Fibroblast of the aortic adventitia (primary cell): Measurements from ENCODE around the gene C9orf78. TPM values are rescaled to one million over a fixed set of nuclear protein-coding genes. Genes with fewer than 3 reads are reported as not detected.

Experiments used
- DNase-seq: peaks from one replicate; pipeline ENCODE4 v3.0.0-alpha.2; 2010; ENCODE audit warnings: low read depth
- H3K4me3 ChIP-seq: 2 replicates; pipeline ENCODE4 v1.5.1; 2011; ENCODE audit warnings: low read depth, mild to moderate bottlenecking, control low read depth, low read length, moderate library complexity
- total RNA-seq: library from RNA; depleted of rRNA; stranded (reverse); fragments of >200 nt; gene quantifications from 2 replicates; pipeline ENCODE4 v1.2.3, GENCODE V29; 2012; ENCODE audit warnings: low replicate concordance
- TF ChIP-seq, protein P1 (sequence below): IDR thresholded peaks from 2 replicates; pipeline ENCODE4 v1.5.1; 2011; ENCODE audit warnings: mild to moderate bottlenecking, low read length, control low read depth, inconsistent platforms; ENCODE audit not compliant: insufficient read depth

Gene C9orf78
- total RNA-seq, 1 donor = 37.3 TPM

DNA sequence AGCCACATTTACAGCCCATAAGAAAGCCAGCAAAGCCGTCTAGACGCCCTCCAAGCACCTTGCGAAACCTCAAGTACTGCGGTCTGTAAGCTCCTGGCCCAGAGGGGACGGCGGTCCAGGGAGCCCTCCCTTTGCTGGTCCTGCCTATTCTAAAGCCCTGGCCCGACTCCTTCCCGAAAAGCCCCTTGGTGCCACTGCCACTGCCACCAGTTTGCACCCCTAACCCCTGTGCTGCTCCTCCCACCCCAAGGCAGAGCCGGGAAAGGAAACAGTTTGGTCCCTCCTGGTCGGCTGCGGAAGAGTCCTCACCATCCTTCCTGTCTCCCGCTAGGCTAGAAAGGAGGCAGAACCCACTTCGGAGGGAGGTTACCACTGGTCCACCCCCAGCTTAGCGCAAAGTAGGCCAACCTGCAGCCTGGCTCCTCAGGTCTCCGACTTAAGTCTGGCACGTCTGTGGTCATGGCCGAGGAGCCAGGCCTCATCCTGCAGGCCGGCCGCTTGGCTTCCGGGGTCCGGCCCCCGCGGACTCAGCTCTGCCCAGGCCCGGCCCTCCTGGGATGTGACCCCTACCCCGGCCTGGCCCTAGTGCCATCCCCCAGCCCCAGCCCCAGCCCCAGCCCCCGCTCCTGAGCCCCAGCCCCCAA, 12.1 kb downstream of the C9orf78 start:
- DNase-seq = peak; percentile 35

DNA sequence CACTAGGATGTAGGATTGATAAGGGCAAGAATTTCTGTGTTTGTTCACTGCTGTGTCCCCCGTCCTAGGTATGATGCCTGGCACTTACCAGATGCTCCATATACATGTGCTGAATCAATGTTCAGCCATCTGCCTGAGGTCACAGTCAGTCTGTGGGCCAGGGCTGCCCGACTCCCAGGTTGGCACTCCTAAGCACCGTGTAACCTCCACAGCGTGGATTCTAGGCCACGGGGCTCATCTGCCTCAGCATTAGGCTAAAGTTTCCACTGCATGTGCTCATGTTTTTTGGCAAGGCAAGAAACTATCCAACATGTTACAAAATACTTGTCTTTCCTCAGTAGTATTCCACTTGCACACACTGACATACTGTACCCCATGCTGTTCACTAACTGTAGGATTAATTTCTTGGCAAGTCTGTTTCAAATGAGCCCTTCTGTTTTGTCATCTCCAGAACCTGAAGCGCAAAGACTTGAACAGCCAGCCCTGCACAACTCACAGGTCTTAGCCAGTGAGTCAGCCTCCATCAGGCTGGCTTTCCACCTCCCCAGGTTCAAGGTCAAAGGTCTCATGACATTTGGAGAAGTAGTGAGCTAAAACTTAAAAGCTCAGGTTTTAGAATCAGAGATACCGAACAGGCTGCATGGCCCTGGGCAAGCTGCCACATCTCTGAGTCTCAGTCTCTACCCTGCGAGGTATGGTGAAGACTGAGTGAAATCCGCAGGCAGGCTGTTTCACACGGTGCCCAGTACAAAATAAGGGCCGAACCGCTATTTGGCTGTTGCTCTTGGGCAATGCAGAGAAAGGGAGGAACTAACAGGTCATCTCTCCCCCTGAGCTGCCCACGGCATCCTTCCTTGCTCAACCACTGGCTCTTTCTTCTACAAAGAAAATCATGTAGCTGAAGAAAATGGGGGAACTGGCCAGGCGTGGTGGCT, 18.3 kb downstream of the C9orf78 start:
- no peak for DNase-seq
- TF ChIP-seq, protein P1, sequence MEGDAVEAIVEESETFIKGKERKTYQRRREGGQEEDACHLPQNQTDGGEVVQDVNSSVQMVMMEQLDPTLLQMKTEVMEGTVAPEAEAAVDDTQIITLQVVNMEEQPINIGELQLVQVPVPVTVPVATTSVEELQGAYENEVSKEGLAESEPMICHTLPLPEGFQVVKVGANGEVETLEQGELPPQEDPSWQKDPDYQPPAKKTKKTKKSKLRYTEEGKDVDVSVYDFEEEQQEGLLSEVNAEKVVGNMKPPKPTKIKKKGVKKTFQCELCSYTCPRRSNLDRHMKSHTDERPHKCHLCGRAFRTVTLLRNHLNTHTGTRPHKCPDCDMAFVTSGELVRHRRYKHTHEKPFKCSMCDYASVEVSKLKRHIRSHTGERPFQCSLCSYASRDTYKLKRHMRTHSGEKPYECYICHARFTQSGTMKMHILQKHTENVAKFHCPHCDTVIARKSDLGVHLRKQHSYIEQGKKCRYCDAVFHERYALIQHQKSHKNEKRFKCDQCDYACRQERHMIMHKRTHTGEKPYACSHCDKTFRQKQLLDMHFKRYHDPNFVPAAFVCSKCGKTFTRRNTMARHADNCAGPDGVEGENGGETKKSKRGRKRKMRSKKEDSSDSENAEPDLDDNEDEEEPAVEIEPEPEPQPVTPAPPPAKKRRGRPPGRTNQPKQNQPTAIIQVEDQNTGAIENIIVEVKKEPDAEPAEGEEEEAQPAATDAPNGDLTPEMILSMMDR = no peak
- no peak overlapping the region for H3K4me3 ChIP-seq

More for the DNA sequence above, 12.1 kb downstream of the C9orf78 start:
- peak overlapping the region; percentile 92 for H3K4me3 ChIP-seq
- TF ChIP-seq, protein P1 = no peak

DNA sequence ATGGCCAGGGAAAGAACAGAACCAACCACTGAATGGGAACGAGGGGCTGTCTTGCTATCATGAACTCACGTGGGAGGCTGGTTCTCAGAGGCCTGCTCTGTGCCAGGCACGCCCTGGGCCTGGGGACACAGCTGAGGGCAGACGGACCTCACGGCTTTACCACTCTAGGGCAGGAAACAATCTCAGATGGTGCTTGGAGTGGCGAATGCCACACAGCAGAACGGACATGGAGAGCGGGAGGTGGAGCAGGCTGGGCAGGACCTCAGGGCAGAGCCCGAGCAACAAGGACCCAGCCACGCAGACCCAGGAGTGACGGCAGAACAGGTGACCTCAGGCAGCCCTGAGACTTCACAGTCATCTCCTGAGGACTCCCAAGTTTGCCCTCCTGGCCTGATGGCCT, 19.8 kb downstream of the C9orf78 start:
- TF ChIP-seq, protein P1 = no peak
- no peak for DNase-seq
- no peak overlapping the region for H3K4me3 ChIP-seq

DNA sequence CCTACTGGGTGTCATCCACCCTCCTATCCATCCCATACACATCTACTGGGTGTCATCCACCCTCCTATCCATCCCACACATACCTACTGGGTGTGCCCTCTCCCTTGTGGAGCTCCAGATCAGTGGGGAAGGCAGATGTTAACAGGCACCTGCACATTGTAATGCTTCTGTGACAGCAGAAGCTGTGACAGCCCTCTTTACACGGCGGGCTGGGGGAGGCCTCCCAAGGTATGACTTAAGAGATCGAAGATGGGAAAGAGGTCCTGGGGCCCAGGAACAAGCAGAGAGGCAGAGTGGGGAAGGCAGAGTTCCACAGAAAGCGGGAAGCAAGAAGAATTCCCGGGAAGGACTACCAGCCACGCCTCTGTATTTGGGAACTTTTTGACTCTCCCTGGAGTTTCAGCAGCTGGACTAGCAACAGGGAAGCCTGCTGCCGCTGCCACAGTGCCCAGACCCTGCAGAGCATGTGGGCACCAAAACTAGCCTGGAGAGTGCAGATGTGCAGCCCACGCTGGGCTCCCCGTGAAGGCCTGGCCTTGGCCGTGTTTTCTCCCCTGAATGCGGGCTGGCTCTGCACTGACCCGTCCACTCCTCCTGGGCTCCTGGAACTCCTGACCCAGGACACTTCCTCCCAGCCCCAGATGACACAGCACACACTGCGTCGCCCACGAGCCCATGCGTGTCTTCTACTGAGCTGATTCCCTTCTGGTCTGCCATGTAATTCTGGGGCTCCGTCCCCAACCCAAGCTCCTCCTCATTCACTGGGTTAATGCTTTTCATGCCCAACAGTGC, 20.4 kb downstream of the C9orf78 start:
- TF ChIP-seq, protein P1 = no peak
- no peak overlapping the region for H3K4me3 ChIP-seq
- DNase-seq = no peak

GRCh38 chr9:129813661-129814060, 21.4 kb downstream of the C9orf78 start:
- H3K4me3 ChIP-seq = no peak overlapping the region
- TF ChIP-seq, protein P1 = no peak
- no peak for DNase-seq

DNA sequence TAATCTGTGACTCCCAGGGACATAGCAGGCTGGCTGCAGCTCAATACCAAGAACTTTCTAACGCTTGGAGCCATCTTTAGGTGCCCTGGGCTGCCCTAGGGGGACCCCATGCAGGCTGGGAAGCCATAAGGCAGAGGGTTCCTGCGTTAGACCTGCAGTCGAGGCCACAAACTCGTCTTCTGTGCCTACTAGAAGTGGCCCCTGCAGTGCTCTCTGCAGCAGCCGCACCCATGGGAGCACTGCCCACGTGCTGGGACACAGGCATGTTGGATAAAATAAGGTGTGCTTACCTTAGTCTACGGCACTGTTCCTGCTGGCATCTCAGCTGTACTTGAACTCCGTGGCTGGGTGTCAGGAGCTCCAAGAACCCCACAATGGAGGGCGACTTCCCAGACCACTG, 22.7 kb downstream of the C9orf78 start:
- DNase-seq = no peak
- TF ChIP-seq, protein P1 = no peak
- no peak overlapping the region for H3K4me3 ChIP-seq
